22Rv1 (cell line): ENCODE results near the gene EFCAB13.

Experiments used
- ZFX ChIP-seq: fragments of 450-650 bp; IDR thresholded peaks from 2 replicates; pipeline ENCODE4 v1.6.1; 2017; ENCODE audit warnings: antibody characterized with exemption, borderline replicate concordance
- TF ChIP-seq, protein P1 (sequence below): fragments of 450-650 bp; IDR thresholded peaks from 2 replicates; pipeline ENCODE4 v1.5.1; 2017; ENCODE audit warnings: mild to moderate bottlenecking

DNA sequence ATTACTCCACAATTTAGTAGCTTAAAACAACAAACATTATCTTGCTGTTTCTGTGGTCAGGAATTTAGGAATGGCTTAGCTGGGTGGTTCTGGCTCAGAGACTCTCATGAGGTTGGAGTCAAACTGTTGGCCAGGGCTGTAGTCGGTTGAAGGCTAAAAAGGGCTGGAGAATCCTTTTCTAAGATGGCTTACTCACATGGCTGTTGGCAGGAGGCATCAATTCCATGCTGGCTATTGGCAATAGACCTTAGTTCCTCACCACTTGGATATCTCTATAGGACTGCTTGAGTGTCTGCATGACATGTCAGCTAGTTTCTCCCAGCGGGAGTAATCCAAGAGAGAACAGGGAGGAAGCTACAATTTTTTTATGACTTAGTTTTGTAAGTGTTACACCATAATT is 6.6 kb upstream of the EFCAB13 start:
- TF ChIP-seq, protein P1, sequence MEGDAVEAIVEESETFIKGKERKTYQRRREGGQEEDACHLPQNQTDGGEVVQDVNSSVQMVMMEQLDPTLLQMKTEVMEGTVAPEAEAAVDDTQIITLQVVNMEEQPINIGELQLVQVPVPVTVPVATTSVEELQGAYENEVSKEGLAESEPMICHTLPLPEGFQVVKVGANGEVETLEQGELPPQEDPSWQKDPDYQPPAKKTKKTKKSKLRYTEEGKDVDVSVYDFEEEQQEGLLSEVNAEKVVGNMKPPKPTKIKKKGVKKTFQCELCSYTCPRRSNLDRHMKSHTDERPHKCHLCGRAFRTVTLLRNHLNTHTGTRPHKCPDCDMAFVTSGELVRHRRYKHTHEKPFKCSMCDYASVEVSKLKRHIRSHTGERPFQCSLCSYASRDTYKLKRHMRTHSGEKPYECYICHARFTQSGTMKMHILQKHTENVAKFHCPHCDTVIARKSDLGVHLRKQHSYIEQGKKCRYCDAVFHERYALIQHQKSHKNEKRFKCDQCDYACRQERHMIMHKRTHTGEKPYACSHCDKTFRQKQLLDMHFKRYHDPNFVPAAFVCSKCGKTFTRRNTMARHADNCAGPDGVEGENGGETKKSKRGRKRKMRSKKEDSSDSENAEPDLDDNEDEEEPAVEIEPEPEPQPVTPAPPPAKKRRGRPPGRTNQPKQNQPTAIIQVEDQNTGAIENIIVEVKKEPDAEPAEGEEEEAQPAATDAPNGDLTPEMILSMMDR = no peak
- no peak for TF ChIP-seq ZFX
